LNCAP (cell line): Measurements from ENCODE around the gene IFNAR1.

Experiments used
- TF ChIP-seq, protein P1 (sequence below): fragments of 450-650 bp; IDR thresholded peaks from 2 replicates; pipeline ENCODE4 v1.5.1; 2017; ENCODE audit warnings: mild to moderate bottlenecking

IFNAR1 gene

DNA sequence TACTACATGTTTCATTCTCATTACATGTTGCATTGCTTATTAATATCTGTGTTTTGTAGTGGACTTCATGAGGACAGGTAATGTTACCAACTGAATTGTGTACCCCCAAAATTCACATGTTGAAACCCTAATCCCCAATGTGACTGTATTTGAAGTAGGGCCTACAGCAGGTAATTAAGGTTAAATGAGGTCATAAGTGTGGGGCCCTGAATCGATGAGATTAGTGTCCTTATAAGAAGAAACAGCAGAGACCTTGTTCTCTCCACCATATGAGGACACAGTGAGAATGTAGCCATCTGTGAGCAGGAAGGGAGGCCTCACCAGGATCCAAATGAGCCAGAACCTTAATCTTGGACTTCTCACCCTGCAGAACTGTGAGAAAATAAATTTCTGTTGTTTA is 15.0 kb upstream of the IFNAR1 start:
- TF ChIP-seq, protein P1, sequence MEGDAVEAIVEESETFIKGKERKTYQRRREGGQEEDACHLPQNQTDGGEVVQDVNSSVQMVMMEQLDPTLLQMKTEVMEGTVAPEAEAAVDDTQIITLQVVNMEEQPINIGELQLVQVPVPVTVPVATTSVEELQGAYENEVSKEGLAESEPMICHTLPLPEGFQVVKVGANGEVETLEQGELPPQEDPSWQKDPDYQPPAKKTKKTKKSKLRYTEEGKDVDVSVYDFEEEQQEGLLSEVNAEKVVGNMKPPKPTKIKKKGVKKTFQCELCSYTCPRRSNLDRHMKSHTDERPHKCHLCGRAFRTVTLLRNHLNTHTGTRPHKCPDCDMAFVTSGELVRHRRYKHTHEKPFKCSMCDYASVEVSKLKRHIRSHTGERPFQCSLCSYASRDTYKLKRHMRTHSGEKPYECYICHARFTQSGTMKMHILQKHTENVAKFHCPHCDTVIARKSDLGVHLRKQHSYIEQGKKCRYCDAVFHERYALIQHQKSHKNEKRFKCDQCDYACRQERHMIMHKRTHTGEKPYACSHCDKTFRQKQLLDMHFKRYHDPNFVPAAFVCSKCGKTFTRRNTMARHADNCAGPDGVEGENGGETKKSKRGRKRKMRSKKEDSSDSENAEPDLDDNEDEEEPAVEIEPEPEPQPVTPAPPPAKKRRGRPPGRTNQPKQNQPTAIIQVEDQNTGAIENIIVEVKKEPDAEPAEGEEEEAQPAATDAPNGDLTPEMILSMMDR: no peak

DNA sequence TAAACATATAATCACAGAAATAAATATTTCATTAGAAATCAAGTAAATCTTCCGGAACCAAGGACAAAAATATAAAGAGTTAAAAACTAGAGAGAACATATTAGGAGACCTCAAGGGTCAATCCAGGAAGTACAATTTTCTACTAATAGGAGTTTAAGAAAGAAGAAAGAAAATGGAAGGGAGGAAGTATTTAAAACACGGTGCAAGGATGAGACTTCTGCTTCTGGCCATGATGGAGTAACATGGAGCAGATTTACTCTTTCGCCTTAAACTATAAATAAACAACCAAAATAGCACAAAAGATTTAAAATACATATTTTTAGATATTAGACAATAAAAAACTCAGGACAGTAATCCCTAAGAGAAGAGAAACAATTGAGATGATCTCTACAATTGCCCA is 12.6 kb upstream of the IFNAR1 start:
- TF ChIP-seq, protein P1: no peak

DNA sequence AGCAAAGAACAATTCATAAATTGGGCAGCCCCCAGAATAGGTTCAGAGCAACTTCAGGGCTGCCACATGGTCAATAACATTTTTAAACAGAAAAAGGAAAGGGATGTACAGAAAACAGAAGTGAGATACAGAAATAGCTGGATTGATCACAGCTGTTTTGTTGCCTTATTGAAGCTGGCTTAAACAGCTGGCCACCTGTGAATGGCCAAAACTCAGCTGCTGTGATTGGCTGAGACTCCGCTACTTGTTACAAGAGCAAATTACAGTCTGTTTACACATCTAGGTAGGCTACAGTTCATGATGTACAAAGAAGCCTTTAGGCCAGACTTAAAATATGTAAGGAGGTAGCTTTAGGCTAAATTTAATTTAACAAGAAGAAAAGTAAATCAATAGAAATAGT is 11.6 kb upstream of the IFNAR1 start:
- TF ChIP-seq, protein P1: no peak

DNA sequence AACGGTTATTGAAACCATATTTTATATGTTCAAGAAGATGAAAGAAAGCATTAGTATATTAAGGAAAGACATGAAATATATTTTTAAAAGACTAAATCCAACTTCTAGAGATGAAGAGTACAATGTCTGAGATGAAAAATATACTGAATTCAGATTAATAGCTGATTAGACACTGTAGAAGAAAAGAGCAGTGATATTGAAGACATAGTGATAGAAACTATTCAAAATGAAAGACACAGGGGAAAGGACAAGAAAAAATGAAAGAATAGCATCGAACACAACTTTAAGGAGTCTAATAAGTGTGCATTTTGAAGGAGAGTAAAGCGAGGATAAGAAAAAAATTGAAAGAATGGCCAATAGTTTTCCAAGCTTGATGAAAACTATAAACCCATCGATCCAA is 11.2 kb upstream of the IFNAR1 start:
- TF ChIP-seq, protein P1: no peak

DNA sequence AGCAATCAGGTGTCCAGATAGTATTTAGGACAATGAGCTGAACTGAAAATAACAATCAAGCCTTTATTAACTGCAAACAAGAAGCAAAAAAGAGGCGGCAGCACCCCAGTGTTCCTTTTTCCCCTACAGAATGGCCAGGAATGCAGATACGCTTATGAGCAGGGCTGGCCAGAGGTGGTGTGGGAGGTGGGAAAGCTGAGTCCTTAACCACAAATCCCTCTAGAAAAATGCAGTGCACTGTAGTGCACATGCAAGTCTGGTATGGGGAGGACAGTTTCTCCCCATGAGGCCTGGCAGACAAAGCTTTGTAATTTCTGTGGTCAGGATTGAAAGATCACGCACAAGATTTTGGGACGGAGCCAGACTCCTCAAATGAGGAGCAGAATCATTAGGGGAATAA is 10.7 kb upstream of the IFNAR1 start:
- TF ChIP-seq, protein P1: no peak

DNA sequence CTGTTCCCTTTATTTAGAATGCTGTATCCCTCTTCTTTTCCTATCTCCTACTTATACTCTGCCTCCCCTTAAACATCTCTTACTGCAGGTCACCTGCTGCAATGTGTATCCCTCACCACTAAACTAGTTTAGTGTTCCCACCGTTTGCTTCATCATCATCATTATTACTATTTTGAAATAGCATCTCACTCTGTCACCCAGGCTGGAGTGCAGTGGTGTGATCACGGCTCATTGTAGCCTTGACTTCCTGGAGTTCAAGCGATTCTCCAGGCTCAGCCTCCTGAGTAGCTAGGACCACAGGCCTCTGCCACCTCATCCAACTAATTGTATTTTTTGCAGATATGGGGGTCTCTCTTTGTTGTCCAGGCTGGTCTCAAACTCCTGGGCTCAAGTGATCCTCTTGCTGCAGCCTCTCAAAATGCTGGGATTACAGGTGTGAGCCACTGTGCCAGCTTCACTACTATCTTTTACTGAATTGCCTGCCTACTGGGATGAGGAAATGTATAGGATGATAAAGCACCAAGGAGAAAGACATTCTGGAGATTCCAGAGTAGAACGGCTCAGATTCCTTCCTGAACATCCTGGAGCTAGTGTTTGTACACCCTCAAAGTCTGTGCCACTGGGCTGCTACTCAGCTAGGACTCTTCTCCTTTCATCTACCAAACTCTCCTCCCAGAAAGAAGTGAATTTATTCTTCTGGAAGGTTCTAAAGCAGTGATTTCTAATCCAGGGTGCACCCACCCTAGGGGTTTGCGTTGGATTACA is 8.6 kb upstream of the IFNAR1 start:
- TF ChIP-seq, protein P1: no peak

DNA sequence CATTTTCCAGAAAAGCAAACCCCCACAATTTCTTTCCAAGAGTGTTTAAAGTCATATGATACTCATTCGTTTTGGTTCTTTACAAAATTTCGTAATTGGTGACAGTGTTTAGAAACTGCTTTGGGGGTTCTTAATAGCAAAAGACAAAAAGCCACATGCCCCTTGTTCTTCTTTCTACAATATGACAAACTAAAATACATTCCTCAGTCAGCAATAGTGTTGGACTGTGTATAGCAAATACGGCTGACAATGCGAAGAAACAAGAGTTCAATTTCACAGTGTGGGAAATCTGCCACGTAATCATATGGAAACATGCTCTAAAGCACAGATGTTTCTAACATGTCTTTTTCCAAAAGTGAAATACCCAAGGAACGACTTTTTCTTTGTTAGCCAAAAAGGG is 7.6 kb upstream of the IFNAR1 start:
- TF ChIP-seq, protein P1: no peak
